HG03342 (cell line): ENCODE data around the gene OPHN1.
"Not testable (repeated sequence)": the region's sequence is repeated elsewhere in the genome, so short reads cannot be mapped to it uniquely, and the experiment has no call there.

Experiments
- ATAC-seq: cut with Tn5 transposase; IDR thresholded peaks from one replicate; pipeline ENCODE4 v1.9.1; 2021; ENCODE audit warnings: mild to moderate bottlenecking, moderate library complexity; ENCODE audit not compliant: unreplicated experiment

OPHN1 gene

GRCh38 chrX:68428431-68428830 is 4.9 kb downstream of the OPHN1 start:
- no peak for ATAC-seq

DNA sequence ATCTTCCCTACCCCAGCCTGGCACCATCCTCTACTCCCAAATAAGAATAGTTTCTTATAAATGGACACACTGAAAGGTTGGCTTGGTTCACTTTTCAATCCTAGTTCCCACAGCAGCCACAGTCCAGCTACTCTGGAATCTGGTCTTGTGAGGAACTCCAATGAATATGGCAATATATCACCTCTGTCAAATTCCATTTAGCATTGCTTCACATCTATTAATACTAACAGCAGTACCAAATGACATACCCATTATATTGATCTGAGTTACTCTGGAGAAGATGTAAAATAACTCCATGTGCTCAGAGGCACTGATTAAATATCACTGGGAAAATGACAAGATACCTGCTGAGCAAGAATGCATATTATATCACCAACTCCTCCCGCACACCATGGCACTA is 8.6 kb downstream of the OPHN1 start:
- ATAC-seq = no peak

GRCh38 chrX:68422478-68422877 is 10.8 kb downstream of the OPHN1 start:
- no peak for ATAC-seq

- ATAC-seq = no peak
These were observed 11.7 kb downstream of the OPHN1 start for GRCh38 chrX:68421636-68422035.

DNA sequence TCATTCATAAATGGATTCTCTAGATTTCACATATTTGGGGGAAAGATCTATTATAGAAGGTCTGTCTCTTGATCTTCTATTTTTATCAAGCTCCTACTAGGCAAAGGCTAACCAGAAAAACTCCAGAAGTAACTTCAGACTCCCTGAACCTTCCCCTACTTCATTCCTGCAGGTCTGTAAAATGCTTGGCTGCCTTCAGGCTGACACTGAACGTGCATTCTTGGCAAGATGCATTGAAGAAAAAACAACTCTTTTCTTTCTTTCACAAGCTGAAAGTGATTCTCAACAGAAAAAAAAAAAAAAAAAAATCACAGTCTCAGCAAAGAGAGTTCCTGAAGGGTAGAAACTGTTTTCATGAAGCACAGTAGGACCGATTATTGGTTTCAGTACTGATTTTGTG is 12.7 kb downstream of the OPHN1 start:
- no peak for ATAC-seq

- ATAC-seq = no peak
These were observed 13.3 kb downstream of the OPHN1 start for GRCh38 chrX:68419975-68420374.

- ATAC-seq = no peak
These were observed 15.6 kb downstream of the OPHN1 start for GRCh38 chrX:68417651-68418050.

GRCh38 chrX:68416592-68416991 is 16.7 kb downstream of the OPHN1 start:
- no peak for ATAC-seq

- ATAC-seq = no peak
These were observed 18.0 kb downstream of the OPHN1 start for GRCh38 chrX:68415316-68415715.

- no peak for ATAC-seq
These were observed 20.0 kb downstream of the OPHN1 start for GRCh38 chrX:68413254-68413653.

DNA sequence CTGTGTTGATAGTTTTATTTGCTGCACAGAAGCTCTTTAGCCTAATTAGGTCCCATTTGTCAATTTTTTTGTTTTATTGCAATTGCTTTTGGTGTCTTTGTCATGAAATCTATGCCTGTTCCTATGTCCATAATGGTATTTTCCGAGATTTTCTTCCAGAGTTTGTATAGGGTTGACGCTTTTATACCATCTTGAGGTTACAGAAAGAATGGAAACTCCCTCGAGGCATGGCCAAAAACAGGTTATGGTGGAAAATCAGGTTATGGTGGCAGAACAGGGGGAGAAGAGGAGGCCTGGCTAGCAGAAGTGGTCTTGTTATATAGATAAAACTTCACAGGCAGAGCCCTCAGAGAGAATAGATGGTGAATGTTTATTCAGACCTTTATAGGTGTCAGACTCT is 21.6 kb downstream of the OPHN1 start:
- no peak for ATAC-seq

- ATAC-seq = no peak
These were observed 24.1 kb downstream of the OPHN1 start for GRCh38 chrX:68409194-68409593.

GRCh38 chrX:68403522-68403921 is 29.8 kb downstream of the OPHN1 start:
- ATAC-seq = no peak

- ATAC-seq = no peak
These were observed 30.3 kb downstream of the OPHN1 start for GRCh38 chrX:68403038-68403437.

DNA sequence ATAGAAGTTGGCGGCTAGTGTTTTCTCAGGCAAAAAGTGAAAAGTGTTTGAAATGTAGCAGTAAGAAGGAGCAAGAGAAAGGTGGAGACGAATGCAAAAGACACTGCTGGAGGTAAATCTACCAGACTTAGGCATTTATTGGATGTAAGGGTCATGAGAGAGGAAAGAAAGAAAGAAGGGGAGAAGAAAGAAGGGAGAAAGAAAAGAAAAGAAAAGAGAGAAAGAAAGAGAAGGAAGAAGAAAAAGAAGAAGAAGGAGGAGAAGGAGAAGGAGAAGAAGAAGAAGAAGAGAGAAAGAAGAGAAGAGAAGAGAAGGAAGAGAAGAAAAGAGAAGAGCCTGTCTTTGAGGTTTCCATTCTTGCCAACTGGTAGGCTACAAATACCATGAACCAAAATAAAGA is 31.2 kb downstream of the OPHN1 start:
- ATAC-seq = no peak

GRCh38 chrX:68398291-68398690 is 35.0 kb downstream of the OPHN1 start:
- ATAC-seq = no peak

DNA sequence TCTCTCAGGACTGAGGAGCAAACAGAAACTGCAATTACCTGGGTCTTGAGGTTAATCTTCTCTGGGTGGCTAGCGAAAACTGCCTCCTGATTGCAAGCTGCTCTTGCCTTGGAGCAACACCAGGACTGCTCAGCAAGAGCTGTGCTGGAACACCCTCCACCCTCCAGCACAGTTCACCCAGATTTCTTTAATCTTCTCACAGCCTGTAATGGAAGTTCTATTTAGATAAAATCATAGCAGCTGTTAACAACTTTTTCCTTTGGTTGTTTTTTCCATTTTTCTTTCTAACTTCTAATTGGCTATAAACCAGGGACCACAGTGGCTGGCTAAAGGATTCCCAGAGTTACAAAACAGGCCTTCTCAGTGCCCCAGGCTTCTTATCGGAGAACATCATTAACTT is 36.3 kb downstream of the OPHN1 start:
- ATAC-seq = no peak

GRCh38 chrX:68389419-68389960 is 43.8 kb downstream of the OPHN1 start:
- not testable (repeated sequence) for ATAC-seq

DNA sequence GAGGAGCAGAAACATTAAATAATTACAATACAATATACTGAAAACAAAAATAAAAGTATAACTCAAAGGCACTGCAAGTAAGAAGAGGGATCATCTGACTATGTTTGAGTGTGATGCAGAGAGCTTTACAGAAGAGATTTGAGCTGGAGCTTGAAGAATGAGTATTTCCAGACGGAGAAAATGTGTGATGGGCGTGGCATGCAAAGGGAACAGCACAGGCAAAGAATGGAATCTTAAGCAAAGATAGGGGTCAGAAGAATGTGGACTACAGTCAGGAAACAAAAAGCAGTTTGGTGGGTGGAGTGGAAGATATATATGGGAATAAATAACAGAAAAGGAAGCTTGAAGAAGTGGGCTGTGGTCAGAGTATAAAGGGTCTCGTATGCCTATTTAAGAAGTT is 45.5 kb downstream of the OPHN1 start:
- ATAC-seq = no peak

- no peak for ATAC-seq
These were observed 49.8 kb downstream of the OPHN1 start for GRCh38 chrX:68383540-68383939.

DNA sequence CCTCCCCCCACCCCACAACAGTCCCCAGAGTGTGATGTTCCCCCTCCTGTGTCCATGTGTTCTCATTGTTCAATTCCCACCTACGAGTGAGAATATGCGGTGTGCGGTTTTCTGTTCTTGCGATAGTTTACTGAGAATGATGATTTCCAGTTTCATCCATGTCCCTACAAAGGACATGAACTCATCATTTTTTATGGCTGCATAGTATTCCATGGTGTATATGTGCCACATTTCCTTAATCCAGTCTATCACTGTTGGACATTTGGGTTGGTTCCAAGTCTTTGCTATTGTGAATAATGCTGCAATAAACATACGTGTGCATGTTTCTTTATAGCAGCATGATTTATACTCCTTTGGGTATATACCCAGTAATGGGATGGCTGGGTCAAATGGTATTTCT is 55.7 kb downstream of the OPHN1 start:
- ATAC-seq = not testable (repeated sequence)

DNA sequence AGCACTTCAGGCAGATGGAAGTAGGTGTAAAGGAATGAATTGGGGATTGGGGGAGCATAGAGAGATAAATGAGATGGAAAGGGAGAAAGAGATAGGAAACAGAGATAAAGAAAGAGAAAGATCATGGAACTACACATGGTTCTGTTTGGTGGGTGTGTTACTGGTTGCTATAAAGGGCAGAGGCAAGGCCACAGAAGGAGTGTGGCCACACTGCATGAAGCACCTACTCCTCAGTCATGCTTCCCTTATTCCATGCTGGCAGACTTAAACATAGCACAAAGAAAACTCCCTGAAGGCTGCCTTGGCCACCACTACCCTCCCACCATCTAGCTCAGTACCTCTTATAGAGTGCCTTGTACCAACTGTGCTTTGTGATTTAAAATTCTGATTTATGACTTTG is 56.9 kb downstream of the OPHN1 start:
- no peak for ATAC-seq

DNA sequence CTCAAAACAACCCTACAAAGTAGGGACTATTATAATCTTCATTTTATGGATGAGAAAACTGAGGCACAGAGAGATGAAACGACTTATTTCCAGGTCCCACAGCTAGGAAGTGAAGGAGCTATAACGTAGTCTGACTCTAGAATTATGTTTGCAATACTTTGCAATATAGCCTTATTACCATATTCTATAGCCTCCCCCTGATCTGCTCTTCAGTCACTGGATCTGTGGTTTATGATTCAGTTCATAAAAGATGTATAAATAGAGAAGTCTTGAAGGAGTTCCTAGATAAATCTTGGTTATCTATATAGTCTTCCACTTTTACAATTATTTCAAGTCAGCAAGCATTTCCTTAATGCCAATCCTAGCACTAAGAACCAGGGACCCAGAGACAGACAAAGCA is 57.5 kb downstream of the OPHN1 start:
- ATAC-seq = no peak

DNA sequence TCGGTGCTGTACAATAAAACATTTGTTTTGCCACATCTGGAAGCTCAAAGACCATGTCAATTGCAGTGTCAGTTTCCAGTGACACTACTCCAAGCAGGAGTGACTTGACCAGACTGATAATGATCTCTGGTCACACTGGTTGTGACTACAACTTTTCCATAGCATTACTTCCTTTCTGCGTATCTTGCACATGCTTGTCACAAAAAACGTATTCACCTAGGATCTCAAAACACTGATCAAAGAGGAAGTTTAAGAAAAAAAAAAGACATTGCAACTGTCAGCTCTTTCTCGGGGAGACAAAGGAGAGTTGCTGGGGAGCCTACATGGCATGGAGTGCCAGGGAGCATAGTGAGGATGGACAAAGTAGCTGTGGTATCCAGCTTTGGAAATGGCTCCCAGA is 60.6 kb downstream of the OPHN1 start:
- ATAC-seq = no peak
